H1 (cell line): ENCODE data around the gene GRM5. TPM values are rescaled to one million over a fixed set of nuclear protein-coding genes. Genes with fewer than 3 reads are reported as not detected.

Source experiments
- CBX8 ChIP-seq: fragments of 300-800, 300-1000 bp; sonication (generic); IDR thresholded peaks from 2 replicates; pipeline ENCODE4 v1.7.1; 2016; ENCODE audit warnings: low read depth, low read length, borderline replicate concordance
- CHD2 ChIP-seq: IDR thresholded peaks from 2 replicates; pipeline ENCODE4 v1.6.1; 2012; ENCODE audit warnings: low read length, improper control_type of control experiment
- CHD7 ChIP-seq: fragments of 300-600 bp; sonication (generic); IDR thresholded peaks from 2 replicates; pipeline ENCODE4 v1.7.1; 2012; ENCODE audit warnings: low read length, moderate library complexity, mild to moderate bottlenecking, inconsistent platforms; ENCODE audit not compliant: insufficient replicate concordance
- GABPA ChIP-seq: IDR thresholded peaks from 2 replicates; pipeline ENCODE4 v1.6.1; 2011; ENCODE audit warnings: mild to moderate bottlenecking, low read length, moderate library complexity, borderline replicate concordance; ENCODE audit not compliant: insufficient read depth
- HDAC2 ChIP-seq, 2 experiments: fragments of 300-600 bp in 1 of 2; sonication (generic) in 1 of 2; IDR thresholded peaks; 2 replicates each; pipeline ENCODE4 v1.6.1; 2011 to 2012; ENCODE audit warnings: low read depth in 2 of 2, low read length in 2 of 2, mild to moderate bottlenecking in 2 of 2, moderate library complexity in 2 of 2, borderline replicate concordance in 1 of 2, inconsistent platforms in 1 of 2
- JUND ChIP-seq: IDR thresholded peaks from 2 replicates; pipeline ENCODE4 v1.6.1; 2011; ENCODE audit warnings: mild to moderate bottlenecking, improper control_type of control experiment, low read length
- PHF8 ChIP-seq: fragments of 200-600 bp; sonication (generic); conservative IDR thresholded peaks from 2 replicates; pipeline ENCODE4 v1.7.1; 2012; ENCODE audit warnings: low read depth, mild to moderate bottlenecking, inconsistent platforms, low read length, moderate library complexity
- POLR2AphosphoS5 ChIP-seq: IDR thresholded peaks from 2 replicates; pipeline ENCODE4 v1.6.1; 2011; ENCODE audit warnings: low read depth, low read length
- RNF2 ChIP-seq: fragments of 200-900, 300-1000 bp; sonication (generic); IDR thresholded peaks from 2 replicates; pipeline ENCODE4 v1.7.1; 2016; ENCODE audit warnings: borderline replicate concordance, low read depth, mild to moderate bottlenecking, antibody characterized with exemption, low read length; ENCODE audit not compliant: poor library complexity, severe bottlenecking; ENCODE audit errors: missing control alignments
- SIN3A ChIP-seq, 2 experiments: IDR thresholded peaks in 1 of 2; conservative IDR thresholded peaks in 1 of 2; 2 replicates each; pipeline ENCODE4 v1.6.1; 2011 to 2012; ENCODE audit warnings: low read length in 2 of 2, improper control_type of control experiment in 1 of 2, low read depth in 1 of 2, mild to moderate bottlenecking in 1 of 2
- polyA plus RNA-seq, 7 experiments: library from polyadenylated mRNA; depleted of rRNA in 3 of 7; stranded (reverse) in 5 of 7; unstranded in 2 of 7; fragments of >200 nt in 5 of 7; fragments of 200-250 nt in 2 of 7; gene quantifications; 1 replicate in 5 of 7; 2 replicates in 1 of 7; 4 replicates in 1 of 7; pipeline versions ENCODE4 v1.2.1 to v1.2.3, GENCODE V29; 2011 to 2013; ENCODE audit warnings: missing spikeins in 2 of 7, mixed read lengths in 2 of 7
- total RNA-seq: library from RNA; stranded (reverse); fragmentation: NEBNext Ultra II Directional; extraction: Animal tissue kit (Norgen Biotek cat#: 25700); gene quantifications from 2 replicates; pipeline ENCODE4 v1.2.1, GENCODE V29; 2021

GRM5 gene
- total and polyA plus RNA-seq, 2 of the 8 experiments (the other 6 are each of a cell fraction or from before 2014, with no cell fraction given): 0.15 to 0.43 TPM

DNA sequence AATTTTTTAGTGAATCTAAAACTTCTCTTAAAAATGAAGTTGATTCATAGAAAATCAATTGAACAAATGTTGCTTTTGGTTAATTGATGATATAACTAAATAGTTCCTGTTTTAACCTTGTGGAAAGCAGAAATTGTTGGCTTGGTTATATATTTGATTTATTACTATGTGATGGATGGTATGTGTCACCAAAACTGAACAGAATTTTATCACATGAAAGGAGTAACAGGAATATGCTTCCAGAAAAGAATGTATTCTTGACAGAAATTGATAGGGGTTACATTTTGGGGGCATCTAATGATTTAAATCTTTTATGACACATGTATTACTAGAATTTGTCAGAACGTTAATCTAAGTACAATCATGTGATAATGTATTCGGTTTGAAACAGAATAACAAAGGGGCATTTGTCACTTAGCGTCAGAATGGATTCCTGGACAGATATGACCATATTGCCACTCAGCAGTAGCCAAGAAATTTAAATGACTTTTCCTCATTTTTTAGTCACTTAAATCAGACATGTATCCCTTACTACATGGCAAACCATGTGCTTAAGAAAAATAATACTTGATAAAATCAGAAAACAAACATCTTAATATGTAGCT, 295.2 kb downstream of the GRM5 start (continued):
- TF ChIP-seq CHD7 (no peak), JUND (no peak), SIN3A (conservative IDR thresholded peaks at IDR 0.05 in 1 of 2, IDR thresholded peaks at IDR 0.05 in 1 of 2; ENCODE audit: low read depth in 1 of 2, low read length in 2 of 2) (no peak), GABPA (no peak), PHF8 (no peak), HDAC2 (IDR thresholded peaks at IDR 0.05; ENCODE audit: borderline replicate concordance in 1 of 2, low read depth in 2 of 2, low read length in 2 of 2) (no peak), POLR2AphosphoS5 (no peak), CBX8 (no peak), CHD2 (no peak), RNF2 (no peak)
